ENCODE measurements around the gene GLRX. TPM values are rescaled to one million over a fixed set of nuclear protein-coding genes. Genes with fewer than 3 reads are reported as not detected.
A peak's percentile ranks its signal among the peaks of the same experiment; 100 is the strongest.

The GLRX gene
- total and polyA plus RNA-seq, 2 of the 13 experiments (the other 11 are each of a cell fraction or from before 2014, with no cell fraction given) = 63.8 to 499 TPM

DNA sequence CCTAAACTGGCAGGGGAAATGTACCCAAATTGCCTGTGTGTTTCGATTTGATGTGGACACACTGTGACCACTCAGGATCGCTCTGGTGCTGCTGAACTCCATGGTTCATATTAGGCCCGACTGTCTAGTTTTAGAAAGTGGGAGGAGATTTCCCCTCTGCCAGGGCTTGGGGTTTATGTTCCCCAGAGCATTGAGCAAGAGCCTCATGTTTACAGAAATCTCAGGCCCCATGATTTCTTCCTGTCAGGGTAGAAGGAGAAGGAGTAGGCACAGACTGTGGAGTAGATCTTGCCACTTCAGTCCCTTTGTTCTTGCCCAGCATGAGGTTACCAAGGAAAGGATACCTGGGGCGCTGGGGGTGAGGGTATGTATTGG is 40.8 kb upstream of the GLRX start (continued):
- TF ChIP-seq, protein P1, sequence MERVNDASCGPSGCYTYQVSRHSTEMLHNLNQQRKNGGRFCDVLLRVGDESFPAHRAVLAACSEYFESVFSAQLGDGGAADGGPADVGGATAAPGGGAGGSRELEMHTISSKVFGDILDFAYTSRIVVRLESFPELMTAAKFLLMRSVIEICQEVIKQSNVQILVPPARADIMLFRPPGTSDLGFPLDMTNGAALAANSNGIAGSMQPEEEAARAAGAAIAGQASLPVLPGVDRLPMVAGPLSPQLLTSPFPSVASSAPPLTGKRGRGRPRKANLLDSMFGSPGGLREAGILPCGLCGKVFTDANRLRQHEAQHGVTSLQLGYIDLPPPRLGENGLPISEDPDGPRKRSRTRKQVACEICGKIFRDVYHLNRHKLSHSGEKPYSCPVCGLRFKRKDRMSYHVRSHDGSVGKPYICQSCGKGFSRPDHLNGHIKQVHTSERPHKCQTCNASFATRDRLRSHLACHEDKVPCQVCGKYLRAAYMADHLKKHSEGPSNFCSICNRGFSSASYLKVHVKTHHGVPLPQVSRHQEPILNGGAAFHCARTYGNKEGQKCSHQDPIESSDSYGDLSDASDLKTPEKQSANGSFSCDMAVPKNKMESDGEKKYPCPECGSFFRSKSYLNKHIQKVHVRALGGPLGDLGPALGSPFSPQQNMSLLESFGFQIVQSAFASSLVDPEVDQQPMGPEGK (CRISPR knock-in tag; IDR thresholded peaks at IDR 0.05) = peak; percentile 32; the same call in 1 of the 2 replicates
- TF ChIP-seq ZFY (CRISPR knock-in tag; IDR thresholded peaks at IDR 0.05) = peak; percentile 35; the same call in 1 of the 2 replicates
- TF ChIP-seq HOXA5 (CRISPR knock-in tag; IDR thresholded peaks at IDR 0.05) = peak; percentile 46; the same call in 1 of the 2 replicates
- TF ChIP-seq, protein P2, sequence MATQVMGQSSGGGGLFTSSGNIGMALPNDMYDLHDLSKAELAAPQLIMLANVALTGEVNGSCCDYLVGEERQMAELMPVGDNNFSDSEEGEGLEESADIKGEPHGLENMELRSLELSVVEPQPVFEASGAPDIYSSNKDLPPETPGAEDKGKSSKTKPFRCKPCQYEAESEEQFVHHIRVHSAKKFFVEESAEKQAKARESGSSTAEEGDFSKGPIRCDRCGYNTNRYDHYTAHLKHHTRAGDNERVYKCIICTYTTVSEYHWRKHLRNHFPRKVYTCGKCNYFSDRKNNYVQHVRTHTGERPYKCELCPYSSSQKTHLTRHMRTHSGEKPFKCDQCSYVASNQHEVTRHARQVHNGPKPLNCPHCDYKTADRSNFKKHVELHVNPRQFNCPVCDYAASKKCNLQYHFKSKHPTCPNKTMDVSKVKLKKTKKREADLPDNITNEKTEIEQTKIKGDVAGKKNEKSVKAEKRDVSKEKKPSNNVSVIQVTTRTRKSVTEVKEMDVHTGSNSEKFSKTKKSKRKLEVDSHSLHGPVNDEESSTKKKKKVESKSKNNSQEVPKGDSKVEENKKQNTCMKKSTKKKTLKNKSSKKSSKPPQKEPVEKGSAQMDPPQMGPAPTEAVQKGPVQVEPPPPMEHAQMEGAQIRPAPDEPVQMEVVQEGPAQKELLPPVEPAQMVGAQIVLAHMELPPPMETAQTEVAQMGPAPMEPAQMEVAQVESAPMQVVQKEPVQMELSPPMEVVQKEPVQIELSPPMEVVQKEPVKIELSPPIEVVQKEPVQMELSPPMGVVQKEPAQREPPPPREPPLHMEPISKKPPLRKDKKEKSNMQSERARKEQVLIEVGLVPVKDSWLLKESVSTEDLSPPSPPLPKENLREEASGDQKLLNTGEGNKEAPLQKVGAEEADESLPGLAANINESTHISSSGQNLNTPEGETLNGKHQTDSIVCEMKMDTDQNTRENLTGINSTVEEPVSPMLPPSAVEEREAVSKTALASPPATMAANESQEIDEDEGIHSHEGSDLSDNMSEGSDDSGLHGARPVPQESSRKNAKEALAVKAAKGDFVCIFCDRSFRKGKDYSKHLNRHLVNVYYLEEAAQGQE (IDR thresholded peaks at IDR 0.05; ENCODE audit: borderline replicate concordance in 1 of 2, low read depth in 1 of 2, low read length in 2 of 2) = 0 out of 4 replicates have a peak, but pooled peaks of 1 of the 2 experiments have one; percentile 40
- peak; percentile 55 for TF ChIP-seq ZFX (CRISPR knock-in tag; IDR thresholded peaks at IDR 0.05; ENCODE audit: low read depth)
- TF ChIP-seq HMG20A (CRISPR knock-in tag; IDR thresholded peaks at IDR 0.05; ENCODE audit: borderline replicate concordance) = peak; percentile 83; the same call in 1 of the 2 replicates
- TF ChIP-seq ZNF619 (CRISPR knock-in tag; IDR thresholded peaks at IDR 0.05) = no peak
- TF ChIP-seq, protein P3, sequence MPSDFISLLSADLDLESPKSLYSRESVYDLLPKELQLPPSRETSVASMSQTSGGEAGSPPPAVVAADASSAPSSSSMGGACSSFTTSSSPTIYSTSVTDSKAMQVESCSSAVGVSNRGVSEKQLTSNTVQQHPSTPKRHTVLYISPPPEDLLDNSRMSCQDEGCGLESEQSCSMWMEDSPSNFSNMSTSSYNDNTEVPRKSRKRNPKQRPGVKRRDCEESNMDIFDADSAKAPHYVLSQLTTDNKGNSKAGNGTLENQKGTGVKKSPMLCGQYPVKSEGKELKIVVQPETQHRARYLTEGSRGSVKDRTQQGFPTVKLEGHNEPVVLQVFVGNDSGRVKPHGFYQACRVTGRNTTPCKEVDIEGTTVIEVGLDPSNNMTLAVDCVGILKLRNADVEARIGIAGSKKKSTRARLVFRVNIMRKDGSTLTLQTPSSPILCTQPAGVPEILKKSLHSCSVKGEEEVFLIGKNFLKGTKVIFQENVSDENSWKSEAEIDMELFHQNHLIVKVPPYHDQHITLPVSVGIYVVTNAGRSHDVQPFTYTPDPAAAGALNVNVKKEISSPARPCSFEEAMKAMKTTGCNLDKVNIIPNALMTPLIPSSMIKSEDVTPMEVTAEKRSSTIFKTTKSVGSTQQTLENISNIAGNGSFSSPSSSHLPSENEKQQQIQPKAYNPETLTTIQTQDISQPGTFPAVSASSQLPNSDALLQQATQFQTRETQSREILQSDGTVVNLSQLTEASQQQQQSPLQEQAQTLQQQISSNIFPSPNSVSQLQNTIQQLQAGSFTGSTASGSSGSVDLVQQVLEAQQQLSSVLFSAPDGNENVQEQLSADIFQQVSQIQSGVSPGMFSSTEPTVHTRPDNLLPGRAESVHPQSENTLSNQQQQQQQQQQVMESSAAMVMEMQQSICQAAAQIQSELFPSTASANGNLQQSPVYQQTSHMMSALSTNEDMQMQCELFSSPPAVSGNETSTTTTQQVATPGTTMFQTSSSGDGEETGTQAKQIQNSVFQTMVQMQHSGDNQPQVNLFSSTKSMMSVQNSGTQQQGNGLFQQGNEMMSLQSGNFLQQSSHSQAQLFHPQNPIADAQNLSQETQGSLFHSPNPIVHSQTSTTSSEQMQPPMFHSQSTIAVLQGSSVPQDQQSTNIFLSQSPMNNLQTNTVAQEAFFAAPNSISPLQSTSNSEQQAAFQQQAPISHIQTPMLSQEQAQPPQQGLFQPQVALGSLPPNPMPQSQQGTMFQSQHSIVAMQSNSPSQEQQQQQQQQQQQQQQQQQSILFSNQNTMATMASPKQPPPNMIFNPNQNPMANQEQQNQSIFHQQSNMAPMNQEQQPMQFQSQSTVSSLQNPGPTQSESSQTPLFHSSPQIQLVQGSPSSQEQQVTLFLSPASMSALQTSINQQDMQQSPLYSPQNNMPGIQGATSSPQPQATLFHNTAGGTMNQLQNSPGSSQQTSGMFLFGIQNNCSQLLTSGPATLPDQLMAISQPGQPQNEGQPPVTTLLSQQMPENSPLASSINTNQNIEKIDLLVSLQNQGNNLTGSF (CRISPR knock-in tag; IDR thresholded peaks at IDR 0.05) = peak; percentile 64; the same call in 1 of the 2 replicates
- TF ChIP-seq, protein P4, sequence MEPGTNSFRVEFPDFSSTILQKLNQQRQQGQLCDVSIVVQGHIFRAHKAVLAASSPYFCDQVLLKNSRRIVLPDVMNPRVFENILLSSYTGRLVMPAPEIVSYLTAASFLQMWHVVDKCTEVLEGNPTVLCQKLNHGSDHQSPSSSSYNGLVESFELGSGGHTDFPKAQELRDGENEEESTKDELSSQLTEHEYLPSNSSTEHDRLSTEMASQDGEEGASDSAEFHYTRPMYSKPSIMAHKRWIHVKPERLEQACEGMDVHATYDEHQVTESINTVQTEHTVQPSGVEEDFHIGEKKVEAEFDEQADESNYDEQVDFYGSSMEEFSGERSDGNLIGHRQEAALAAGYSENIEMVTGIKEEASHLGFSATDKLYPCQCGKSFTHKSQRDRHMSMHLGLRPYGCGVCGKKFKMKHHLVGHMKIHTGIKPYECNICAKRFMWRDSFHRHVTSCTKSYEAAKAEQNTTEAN (CRISPR knock-in tag; conservative IDR thresholded peaks at IDR 0.05) = 0 out of 2 replicates have a peak, but pooled peaks have one; percentile 45
- TF ChIP-seq, protein P5, sequence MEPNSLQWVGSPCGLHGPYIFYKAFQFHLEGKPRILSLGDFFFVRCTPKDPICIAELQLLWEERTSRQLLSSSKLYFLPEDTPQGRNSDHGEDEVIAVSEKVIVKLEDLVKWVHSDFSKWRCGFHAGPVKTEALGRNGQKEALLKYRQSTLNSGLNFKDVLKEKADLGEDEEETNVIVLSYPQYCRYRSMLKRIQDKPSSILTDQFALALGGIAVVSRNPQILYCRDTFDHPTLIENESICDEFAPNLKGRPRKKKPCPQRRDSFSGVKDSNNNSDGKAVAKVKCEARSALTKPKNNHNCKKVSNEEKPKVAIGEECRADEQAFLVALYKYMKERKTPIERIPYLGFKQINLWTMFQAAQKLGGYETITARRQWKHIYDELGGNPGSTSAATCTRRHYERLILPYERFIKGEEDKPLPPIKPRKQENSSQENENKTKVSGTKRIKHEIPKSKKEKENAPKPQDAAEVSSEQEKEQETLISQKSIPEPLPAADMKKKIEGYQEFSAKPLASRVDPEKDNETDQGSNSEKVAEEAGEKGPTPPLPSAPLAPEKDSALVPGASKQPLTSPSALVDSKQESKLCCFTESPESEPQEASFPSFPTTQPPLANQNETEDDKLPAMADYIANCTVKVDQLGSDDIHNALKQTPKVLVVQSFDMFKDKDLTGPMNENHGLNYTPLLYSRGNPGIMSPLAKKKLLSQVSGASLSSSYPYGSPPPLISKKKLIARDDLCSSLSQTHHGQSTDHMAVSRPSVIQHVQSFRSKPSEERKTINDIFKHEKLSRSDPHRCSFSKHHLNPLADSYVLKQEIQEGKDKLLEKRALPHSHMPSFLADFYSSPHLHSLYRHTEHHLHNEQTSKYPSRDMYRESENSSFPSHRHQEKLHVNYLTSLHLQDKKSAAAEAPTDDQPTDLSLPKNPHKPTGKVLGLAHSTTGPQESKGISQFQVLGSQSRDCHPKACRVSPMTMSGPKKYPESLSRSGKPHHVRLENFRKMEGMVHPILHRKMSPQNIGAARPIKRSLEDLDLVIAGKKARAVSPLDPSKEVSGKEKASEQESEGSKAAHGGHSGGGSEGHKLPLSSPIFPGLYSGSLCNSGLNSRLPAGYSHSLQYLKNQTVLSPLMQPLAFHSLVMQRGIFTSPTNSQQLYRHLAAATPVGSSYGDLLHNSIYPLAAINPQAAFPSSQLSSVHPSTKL (CRISPR knock-in tag; IDR thresholded peaks at IDR 0.05) = peak; percentile 28; the same call in 1 of the 2 replicates
- TF ChIP-seq ZNF850 (CRISPR knock-in tag; conservative IDR thresholded peaks at IDR 0.05) = no peak
- peak; percentile 45 for TF ChIP-seq ZNF781 (CRISPR knock-in tag; IDR thresholded peaks at IDR 0.05; ENCODE audit: borderline replicate concordance, not compliant biosample characterization)
- TF ChIP-seq CEBPG (CRISPR knock-in tag; IDR thresholded peaks at IDR 0.05) = peak; percentile 86

Data from HepG2 (cell line).